GM12878 (cell line): Measurements from ENCODE around the gene FAM76B. TPM values are rescaled to one million over a fixed set of nuclear protein-coding genes. Genes with fewer than 3 reads are reported as not detected.

Experiments used
- ATAC-seq: fragments of 200-7000 bp; cut with Tn5 transposase; 3 replicates; pipeline ENCODE4 v1.9.1; 2020; ENCODE audit warnings: mild to moderate bottlenecking, moderate library complexity
- BruUV-seq: library from RNA; stranded (reverse); fragments of 400-500 nt; replicated peaks from 2 replicates; lab custom pipeline; 2021; lab: Mats Ljungman, UMichigan
- CTCF ChIA-PET: fragments of 300-600 bp; sonication (Branson Sonifier 250); formaldehyde crosslinking; extraction: SDS; loops from one replicate; lab custom pipeline; 2021; ENCODE audit warnings: inconsistent platforms; lab: Yijun Ruan, JAX
- POLR2A ChIA-PET: fragments of 350-600 bp; formaldehyde crosslinking; extraction: SDS; loops from one replicate; lab custom pipeline; 2021; ENCODE audit warnings: inconsistent platforms; lab: Charles Lee
- RAD21 ChIA-PET: fragments of 300-600 bp; sonication (Branson Sonifier 250); formaldehyde crosslinking; loops from one replicate; lab custom pipeline; 2023; ENCODE audit warnings: antibody characterized with exemption; ENCODE audit not compliant: unreplicated experiment; lab: Charles Lee
- SMC1A ChIA-PET: fragments of 300-600 bp; sonication (Branson Sonifier 250); formaldehyde crosslinking; loops from one replicate; lab custom pipeline; 2023; ENCODE audit not compliant: unreplicated experiment, uncharacterized antibody; lab: Charles Lee
- DNase-seq: peaks from one replicate; pipeline ENCODE4 v3.0.0-alpha.2; 2011; ENCODE audit warnings: low read depth, low spot score
- FAIRE-seq: peaks from 3 replicates; lab custom pipeline; 2011; peaks lifted over from hg19 to GRCh38; lab: Jason Lieb, UNC
- H2AFZ ChIP-seq: 2 replicates; pipeline ENCODE4 v1.6.0; 2011; ENCODE audit warnings: low read depth, low read length, control low read depth; ENCODE audit not compliant: control insufficient read depth
- H3K27ac ChIP-seq: 2 replicates; pipeline ENCODE4 v1.5.1; 2011; ENCODE audit warnings: control low read depth; ENCODE audit not compliant: control insufficient read depth, insufficient read depth
- H3K27me3 ChIP-seq, 2 experiments: replicated peaks in 1 of 2; 2 replicates each; pipeline versions ENCODE4 v1.6.0 to v1.6.1; 2011; ENCODE audit warnings: low read length in 1 of 2; ENCODE audit not compliant: control insufficient read depth in 2 of 2, insufficient read depth in 2 of 2
- H3K36me3 ChIP-seq, 2 experiments: 2 replicates each; pipeline ENCODE4 v1.5.1; 2011; ENCODE audit warnings: low read length in 1 of 2; ENCODE audit not compliant: control insufficient read depth in 2 of 2, insufficient read depth in 2 of 2
- H3K4me1 ChIP-seq: 2 replicates; pipeline ENCODE4 v1.6.1; 2011; ENCODE audit warnings: mild to moderate bottlenecking, low read length, moderate library complexity, mixed read lengths; ENCODE audit not compliant: control insufficient read depth, insufficient read depth
- H3K4me2 ChIP-seq: 2 replicates; pipeline ENCODE4 v1.6.0; 2011; ENCODE audit warnings: control low read depth; ENCODE audit not compliant: control insufficient read depth, insufficient read depth
- H3K4me3 ChIP-seq: fragments of 200-600 bp; sonication (generic); 2 replicates; pipeline ENCODE4 v1.5.1; 2016
- H3K79me2 ChIP-seq: 2 replicates; pipeline ENCODE4 v1.6.0; 2011; ENCODE audit warnings: low read length; ENCODE audit not compliant: control insufficient read depth, insufficient read depth
- H3K9ac ChIP-seq: 2 replicates; pipeline ENCODE4 v1.8.0; 2011; ENCODE audit warnings: low read length, control low read depth, mixed read lengths; ENCODE audit not compliant: control insufficient read depth, insufficient read depth
- H3K9me3 ChIP-seq: replicated peaks from 3 replicates; pipeline ENCODE4 v1.5.1; 2011; ENCODE audit warnings: mild to moderate bottlenecking, low read length; ENCODE audit not compliant: control insufficient read depth, insufficient read depth
- H4K20me1 ChIP-seq: 2 replicates; pipeline ENCODE4 v1.6.0; 2011; ENCODE audit not compliant: control insufficient read depth, insufficient read depth
- KAT2A ChIP-seq: conservative IDR thresholded peaks from 2 replicates; pipeline ENCODE4 v1.6.1; 2011; ENCODE audit warnings: low read depth, low read length; ENCODE audit not compliant: control insufficient read depth
- LARP7 ChIP-seq: fragments of 450-650 bp; IDR thresholded peaks from 2 replicates; pipeline ENCODE4 v1.6.1; 2017; ENCODE audit warnings: mild to moderate bottlenecking
- NRF1 ChIP-seq: conservative IDR thresholded peaks from 2 replicates; pipeline ENCODE4 v1.6.1; 2011; ENCODE audit warnings: mild to moderate bottlenecking, low read depth, low read length, improper control_type of control experiment
- SUZ12 ChIP-seq: fragments of 200-600 bp; sonication (generic); IDR thresholded peaks from one replicate; pipeline ENCODE4 v1.6.1; 2018; ENCODE audit warnings: antibody characterized with exemption, mild to moderate bottlenecking; ENCODE audit not compliant: unreplicated experiment
- ZNF24 ChIP-seq: fragments of 450-650 bp; IDR thresholded peaks from 2 replicates; pipeline ENCODE4 v1.6.1; 2017; ENCODE audit warnings: antibody characterized with exemption, mild to moderate bottlenecking
- WGBS: methylation state at CpG from one replicate; pipeline ENCODE4 v1.1.6; 2016; ENCODE audit warnings: low lambda C conversion rate; ENCODE audit not compliant: insufficient replicate concordance, insufficient coverage; ENCODE audit errors: missing lambda C conversion rate; 5-methylcytosine and 5-hydroxymethylcytosine counted together
- in situ Hi-C: fragments of 300-500 bp; cut with MboI; formaldehyde crosslinking; loops from 9 replicates; pipeline ENCODE4 v1.14.3; 2018; ENCODE audit warnings: mixed read lengths
- intact Hi-C: fragments of 100-400 bp; cut with micrococcal nuclease; formaldehyde crosslinking; loops from one replicate; pipeline ENCODE4 v1.14.2; 2022; ENCODE audit not compliant: unreplicated experiment
- polyA plus RNA-seq, 11 experiments: library from polyadenylated mRNA; depleted of rRNA in 4 of 11; unstranded in 6 of 11; stranded (reverse) in 5 of 11; fragments of >200 nt; fragmentation: Nextera tagmentation in 4 of 11; fragmentation: Illumina TruSeq in 1 of 11; extraction: Ambion mirVana in 4 of 11; extraction: Trizol in 1 of 11; gene quantifications; 1 replicate in 1 of 11; 2 replicates in 10 of 11; pipeline versions ENCODE4 v1.2.1 to v1.2.3, GENCODE V29; 2011 to 2016; ENCODE audit warnings: inconsistent platforms in 2 of 11, missing spikeins in 2 of 11, low read depth in 1 of 11
- total RNA-seq, 4 experiments: library from RNA; depleted of rRNA in 3 of 4; stranded (reverse); fragments of >200 nt in 3 of 4; fragmentation: Illumina TruSeq in 1 of 4; extraction: Trizol in 1 of 4; gene quantifications; 2 replicates each; pipeline versions ENCODE4 v1.2.1 to v1.2.3, GENCODE V29; 2013 to 2021
- TF ChIP-seq, protein P1 (sequence below): fragments of 450-650 bp; IDR thresholded peaks from 2 replicates; pipeline ENCODE4 v1.6.1; 2018; ENCODE audit warnings: borderline replicate concordance, mild to moderate bottlenecking; ENCODE audit not compliant: partially characterized antibody

FAM76B gene
- total and polyA plus RNA-seq, 10 of the 15 experiments (the other 5 are each of a cell fraction or from before 2014, with no cell fraction given), result 13.5 to 56.8 (median 28.4) TPM

DNA sequence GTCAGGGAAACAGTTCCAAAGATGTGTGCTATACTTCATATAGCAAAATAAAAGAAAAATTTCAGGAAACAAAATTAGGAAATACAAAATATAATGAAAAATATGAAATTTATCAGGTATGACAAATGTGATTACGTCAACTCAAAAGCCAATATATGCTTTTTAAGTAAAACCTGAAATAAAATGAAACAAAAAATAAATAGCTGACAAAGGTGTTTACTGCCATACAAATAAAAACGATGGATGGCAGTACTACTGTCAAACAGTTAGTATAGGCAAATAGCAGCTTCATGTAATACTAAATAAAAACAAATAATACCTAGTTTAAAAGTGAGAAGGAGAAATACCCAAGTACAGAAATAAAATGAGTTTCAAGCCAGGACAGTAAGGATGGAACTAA lies 14.4 kb upstream of the FAM76B start (continued):
- TF ChIP-seq, protein P1, sequence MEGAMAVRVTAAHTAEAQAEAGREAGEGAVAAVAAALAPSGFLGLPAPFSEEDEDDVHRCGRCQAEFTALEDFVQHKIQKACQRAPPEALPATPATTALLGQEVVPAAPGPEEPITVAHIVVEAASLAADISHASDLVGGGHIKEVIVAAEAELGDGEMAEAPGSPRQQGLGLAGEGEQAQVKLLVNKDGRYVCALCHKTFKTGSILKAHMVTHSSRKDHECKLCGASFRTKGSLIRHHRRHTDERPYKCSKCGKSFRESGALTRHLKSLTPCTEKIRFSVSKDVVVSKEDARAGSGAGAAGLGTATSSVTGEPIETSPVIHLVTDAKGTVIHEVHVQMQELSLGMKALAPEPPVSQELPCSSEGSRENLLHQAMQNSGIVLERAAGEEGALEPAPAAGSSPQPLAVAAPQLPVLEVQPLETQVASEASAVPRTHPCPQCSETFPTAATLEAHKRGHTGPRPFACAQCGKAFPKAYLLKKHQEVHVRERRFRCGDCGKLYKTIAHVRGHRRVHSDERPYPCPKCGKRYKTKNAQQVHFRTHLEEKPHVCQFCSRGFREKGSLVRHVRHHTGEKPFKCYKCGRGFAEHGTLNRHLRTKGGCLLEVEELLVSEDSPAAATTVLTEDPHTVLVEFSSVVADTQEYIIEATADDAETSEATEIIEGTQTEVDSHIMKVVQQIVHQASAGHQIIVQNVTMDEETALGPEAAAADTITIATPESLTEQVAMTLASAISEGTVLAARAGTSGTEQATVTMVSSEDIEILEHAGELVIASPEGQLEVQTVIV, result no peak

DNA sequence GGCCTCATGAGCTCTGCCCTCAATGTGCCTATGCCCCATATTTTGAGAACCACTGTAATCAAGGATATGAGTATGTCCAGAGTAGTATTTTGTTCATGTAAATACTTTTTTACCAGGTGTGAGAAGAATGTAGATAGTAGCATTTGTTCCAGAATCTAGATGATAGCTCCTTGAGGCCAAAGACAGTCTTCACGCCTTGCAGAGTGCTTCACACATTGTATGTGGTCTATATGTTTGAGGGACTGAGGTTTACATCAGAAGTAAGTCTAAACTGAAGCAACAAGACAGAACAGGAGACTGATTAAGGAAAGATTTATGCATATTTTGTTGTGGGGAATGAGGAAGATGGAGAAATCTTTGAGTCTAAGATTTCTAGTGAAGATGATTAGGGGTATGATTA lies 13.2 kb upstream of the FAM76B start:
- H3K4me2 ChIP-seq, result no peak overlapping the region
- DNase-seq, result no peak
- H3K79me2 ChIP-seq, result peaks cover 6% of the 10 kb centered on the region
- peaks cover 1% of the 10 kb centered on the region; the same call in 1 of the 3 replicates for H3K9me3 ChIP-seq
- CTCF ChIA-PET, result interaction anchor here (1.1 kb wide), 1 partner anchor 11 kb away, joined by 3 read pairs; no protein-coding TSS in a partner anchor
- H3K4me1 ChIP-seq, result no peaks in the 10 kb centered on the region
- WGBS, result 100% methylated on average over 1 of the region's 1 CpG
- H2AFZ ChIP-seq, result no peak overlapping the region
- no peak overlapping the region for H3K9ac ChIP-seq
- POLR2A ChIA-PET, result interaction anchor here (0.7 kb wide), 1 partner anchor 11 kb away, joined by 3 read pairs; no protein-coding TSS in a partner anchor
- SMC1A ChIA-PET, result interaction anchor here (0.6 kb wide), 1 partner anchor 38 kb away, joined by 3 read pairs; no protein-coding TSS in a partner anchor
- ATAC-seq, result no peak
- in situ Hi-C loops, result no loop called here
- no peaks in the 10 kb centered on the region for H4K20me1 ChIP-seq
- TF ChIP-seq LARP7 (no peak), KAT2A (no peak), NRF1 (no peak), SUZ12 (no peak), ZNF24 (no peak)
- TF ChIP-seq, all 136 proteins: peak for 0
- FAIRE-seq, result no peak
- peaks cover 4 to 16% of the 10 kb centered on the region in 2 experiments for H3K36me3 ChIP-seq
- no peak overlapping the region for H3K27ac ChIP-seq
- H3K4me3 ChIP-seq, result no peak overlapping the region
- no TSS peak for BruUV-seq
- intact Hi-C loops, result no loop called here
- no peaks in the 10 kb centered on the region for H3K27me3 ChIP-seq
- RAD21 ChIA-PET, result no interaction called here
